EL (cell line): ENCODE results near the gene YARS2.

Source experiments
- DNase-seq: peaks from one replicate; pipeline ENCODE4 v3.0.0-alpha.2; 2016

YARS2 gene

GRCh38 chr12:32755654-32756475 lies at the start of gene YARS2:
Gene YARS2, minus strand, starts transcription at chr12:32755897. Its CDS starts 23 bp downstream, at chr12:32755874.
- DNase-seq = peak; percentile 98

GRCh38 chr12:32804301-32804700 lies 48.6 kb upstream of the YARS2 start:
- DNase-seq = no peak

GRCh38 chr12:32801269-32801980 lies 45.7 kb upstream of the YARS2 start:
- no peak for DNase-seq

- DNase-seq = no peak
Measured at GRCh38 chr12:32794281-32794680, 38.6 kb upstream of the YARS2 start.

- no peak for DNase-seq
Measured at GRCh38 chr12:32789916-32790315, 34.2 kb upstream of the YARS2 start.

- no peak for DNase-seq
Measured at GRCh38 chr12:32789446-32789845, 33.7 kb upstream of the YARS2 start.

- DNase-seq = no peak
Measured at GRCh38 chr12:32788405-32788804, 32.7 kb upstream of the YARS2 start.

- DNase-seq = no peak
Measured at GRCh38 chr12:32785557-32785956, 29.9 kb upstream of the YARS2 start.

GRCh38 chr12:32783029-32783428 lies 27.3 kb upstream of the YARS2 start:
- no peak for DNase-seq

- no peak for DNase-seq
Measured at GRCh38 chr12:32780071-32780470, 24.4 kb upstream of the YARS2 start.

- DNase-seq = no peak
Measured at GRCh38 chr12:32777691-32778175, 22.0 kb upstream of the YARS2 start.

GRCh38 chr12:32777159-32777558 lies 21.5 kb upstream of the YARS2 start:
- no peak for DNase-seq

- DNase-seq = no peak
Measured at GRCh38 chr12:32776258-32776657, 20.6 kb upstream of the YARS2 start.

- DNase-seq = no peak
Measured at GRCh38 chr12:32773691-32774090, 18.0 kb upstream of the YARS2 start.

GRCh38 chr12:32770141-32770540 lies 14.4 kb upstream of the YARS2 start:
- no peak for DNase-seq

- DNase-seq = no peak
Measured at GRCh38 chr12:32768518-32768917, 12.8 kb upstream of the YARS2 start.

- no peak for DNase-seq
Measured at GRCh38 chr12:32765906-32766305, 10.2 kb upstream of the YARS2 start.

- no peak for DNase-seq
Measured at GRCh38 chr12:32761716-32762115, 6.0 kb upstream of the YARS2 start.

- no peak for DNase-seq
Measured at GRCh38 chr12:32757157-32757556, 1.5 kb upstream of the YARS2 start.

- peak; percentile 11 for DNase-seq
Measured at GRCh38 chr12:32756476-32757066, 874 bp upstream of the YARS2 start.

- DNase-seq = peak; percentile 86
Measured at GRCh38 chr12:32755051-32755653, 545 bp downstream of the YARS2 start.

GRCh38 chr12:32754111-32754510 lies 1.6 kb downstream of the YARS2 start:
- no peak for DNase-seq

- no peak for DNase-seq
Measured at GRCh38 chr12:32753605-32754004, 2.1 kb downstream of the YARS2 start.
